ENCODE data around the gene ORMDL2.

Gene ORMDL2

GRCh38 chr12:55817345-55818139 lies at the start of gene ORMDL2, which contains the start of gene SARNP:
Gene ORMDL2 (plus strand): TSS chr12:55818041. CDS start chr12:55819000, 959 bp downstream.
Gene SARNP (minus strand): TSS chr12:55817724. CDS start chr12:55817701, 23 bp downstream.
- DNase-seq (ENCODE audit: insufficient read length, low spot score): peak; percentile 85
- FAIRE-seq: peak; percentile 98
- peak; percentile 61 for TF ChIP-seq POLR2A (IDR thresholded peaks at IDR 0.05; ENCODE audit: low read depth, low read length)

- FAIRE-seq (no peak), DNase-seq (ENCODE audit: insufficient read length, low spot score) (no peak)
- TF ChIP-seq POLR2A (IDR thresholded peaks at IDR 0.05; ENCODE audit: low read depth, low read length): no peak
Measured at GRCh38 chr12:55771736-55772135, 46.1 kb upstream of the ORMDL2 start.

- no peak for FAIRE-seq
- no peak for TF ChIP-seq POLR2A (IDR thresholded peaks at IDR 0.05; ENCODE audit: low read depth, low read length)
Measured at GRCh38 chr12:55777856-55778255, 40.0 kb upstream of the ORMDL2 start.

GRCh38 chr12:55780685-55781084 lies 37.2 kb upstream of the ORMDL2 start:
- no peak for TF ChIP-seq POLR2A (IDR thresholded peaks at IDR 0.05; ENCODE audit: low read depth, low read length)
- FAIRE-seq (no peak), DNase-seq (ENCODE audit: insufficient read length, low spot score) (no peak)

More at GRCh38 chr12:55777856-55778255, 40.0 kb upstream of the ORMDL2 start:
- DNase-seq (ENCODE audit: insufficient read length, low spot score): no peak

GRCh38 chr12:55788546-55788945 lies 29.3 kb upstream of the ORMDL2 start:
- no peak for TF ChIP-seq POLR2A (IDR thresholded peaks at IDR 0.05; ENCODE audit: low read depth, low read length)
- FAIRE-seq (no peak), DNase-seq (ENCODE audit: insufficient read length, low spot score) (no peak)

- TF ChIP-seq POLR2A (IDR thresholded peaks at IDR 0.05; ENCODE audit: low read depth, low read length): no peak
- DNase-seq (ENCODE audit: insufficient read length, low spot score) (no peak), FAIRE-seq (no peak)
Measured at GRCh38 chr12:55789171-55789570, 28.7 kb upstream of the ORMDL2 start.

GRCh38 chr12:55789893-55790292 lies 27.9 kb upstream of the ORMDL2 start:
- TF ChIP-seq POLR2A (IDR thresholded peaks at IDR 0.05; ENCODE audit: low read depth, low read length): no peak
- no peak for DNase-seq (ENCODE audit: insufficient read length, low spot score)
- FAIRE-seq: no peak

GRCh38 chr12:55795950-55796349 lies 21.9 kb upstream of the ORMDL2 start:
- FAIRE-seq (peak; percentile 33), DNase-seq (ENCODE audit: insufficient read length, low spot score) (no peak)
- TF ChIP-seq POLR2A (IDR thresholded peaks at IDR 0.05; ENCODE audit: low read depth, low read length): no peak

- FAIRE-seq (peak; percentile 65), DNase-seq (ENCODE audit: insufficient read length, low spot score) (no peak)
- no peak for TF ChIP-seq POLR2A (IDR thresholded peaks at IDR 0.05; ENCODE audit: low read depth, low read length)
Measured at GRCh38 chr12:55797068-55797467, 20.8 kb upstream of the ORMDL2 start.

- DNase-seq (ENCODE audit: insufficient read length, low spot score) (no peak), FAIRE-seq (no peak)
- TF ChIP-seq POLR2A (IDR thresholded peaks at IDR 0.05; ENCODE audit: low read depth, low read length): no peak
Measured at GRCh38 chr12:55797550-55797949, 20.3 kb upstream of the ORMDL2 start.

GRCh38 chr12:55806982-55807381 lies 10.9 kb upstream of the ORMDL2 start:
- DNase-seq (ENCODE audit: insufficient read length, low spot score) (no peak), FAIRE-seq (no peak)
- TF ChIP-seq POLR2A (IDR thresholded peaks at IDR 0.05; ENCODE audit: low read depth, low read length): no peak

GRCh38 chr12:55809274-55809673 lies 8.6 kb upstream of the ORMDL2 start:
- TF ChIP-seq POLR2A (IDR thresholded peaks at IDR 0.05; ENCODE audit: low read depth, low read length): no peak
- no peak for DNase-seq (ENCODE audit: insufficient read length, low spot score)
- FAIRE-seq: no peak

- FAIRE-seq: no peak
Measured at GRCh38 chr12:55812088-55812487, 5.8 kb upstream of the ORMDL2 start.

GRCh38 chr12:55814257-55814656 lies 3.6 kb upstream of the ORMDL2 start:
- TF ChIP-seq POLR2A (IDR thresholded peaks at IDR 0.05; ENCODE audit: low read depth, low read length): no peak
- DNase-seq (ENCODE audit: insufficient read length, low spot score): no peak
- no peak for FAIRE-seq

More at GRCh38 chr12:55812088-55812487, 5.8 kb upstream of the ORMDL2 start:
- no peak for DNase-seq (ENCODE audit: insufficient read length, low spot score)
- no peak for TF ChIP-seq POLR2A (IDR thresholded peaks at IDR 0.05; ENCODE audit: low read depth, low read length)

GRCh38 chr12:55815473-55815872 lies 2.4 kb upstream of the ORMDL2 start:
- FAIRE-seq: no peak
- DNase-seq (ENCODE audit: insufficient read length, low spot score): no peak
- TF ChIP-seq POLR2A (IDR thresholded peaks at IDR 0.05; ENCODE audit: low read depth, low read length): no peak
